ENCODE data around the gene TMEM266.

Gene TMEM266

GRCh38 chr15:76204109-76204845 lies 144.5 kb downstream of the TMEM266 start:
- no peak for DNase-seq

GRCh38 chr15:76204916-76205460 lies 145.2 kb downstream of the TMEM266 start:
- DNase-seq: no peak

- DNase-seq: no peak
Measured at GRCh38 chr15:76206325-76206976, 146.7 kb downstream of the TMEM266 start.

- DNase-seq: no peak
Measured at GRCh38 chr15:76208084-76208785, 148.4 kb downstream of the TMEM266 start.

- no peak for DNase-seq
Measured at GRCh38 chr15:76208786-76209424, 149.1 kb downstream of the TMEM266 start.

- no peak for DNase-seq
Measured at GRCh38 chr15:76209523-76209922, 149.7 kb downstream of the TMEM266 start.

- no peak for DNase-seq
Measured at GRCh38 chr15:76209942-76210341, 150.2 kb downstream of the TMEM266 start.

GRCh38 chr15:76215634-76216033 lies 155.8 kb downstream of the TMEM266 start:
- DNase-seq: no peak

- no peak for DNase-seq
Measured at GRCh38 chr15:76217029-76217881, 157.5 kb downstream of the TMEM266 start.

GRCh38 chr15:76217882-76218217 lies 158.1 kb downstream of the TMEM266 start:
- DNase-seq: no peak

GRCh38 chr15:76221085-76221767 lies 161.4 kb downstream of the TMEM266 start:
- DNase-seq: no peak

GRCh38 chr15:76222159-76222558 lies 162.4 kb downstream of the TMEM266 start:
- no peak for DNase-seq

- no peak for DNase-seq
Measured at GRCh38 chr15:76223521-76223920, 163.7 kb downstream of the TMEM266 start.

- no peak for DNase-seq
Measured at GRCh38 chr15:76229266-76229665, 169.5 kb downstream of the TMEM266 start.

GRCh38 chr15:76233921-76234320 lies 174.1 kb downstream of the TMEM266 start:
- no peak for DNase-seq

GRCh38 chr15:76234337-76234889 lies 174.6 kb downstream of the TMEM266 start:
- no peak for DNase-seq

- DNase-seq: no peak
Measured at GRCh38 chr15:76235186-76235826, 175.5 kb downstream of the TMEM266 start.

GRCh38 chr15:76236350-76236749 lies 176.6 kb downstream of the TMEM266 start:
- DNase-seq: no peak

- no peak for DNase-seq
Measured at GRCh38 chr15:76239786-76240185, 180.0 kb downstream of the TMEM266 start.

GRCh38 chr15:76245072-76245610 lies 185.4 kb downstream of the TMEM266 start:
- no peak for DNase-seq

- no peak for DNase-seq
Measured at GRCh38 chr15:76251717-76252116, 191.9 kb downstream of the TMEM266 start.
